SU-DHL-6 (cell line): Measurements from ENCODE around the gene GATAD2B.

ENCODE experiments used
- H2AFZ ChIP-seq: fragments of 200-600 bp; sonication (generic); 2 replicates; pipeline ENCODE4 v1.6.1; 2014; ENCODE audit warnings: low read depth, mild to moderate bottlenecking, moderate library complexity, mixed read lengths, antibody characterized with exemption, low read length; ENCODE audit not compliant: severe bottlenecking
- H3F3A ChIP-seq: fragments of 200-600 bp; shearing (Covaris generic); 2 replicates; pipeline ENCODE4 v1.6.0; 2016; ENCODE audit warnings: antibody characterized with exemption, mild to moderate bottlenecking; ENCODE audit not compliant: insufficient read depth
- H3K27ac ChIP-seq: fragments of 200-600 bp; sonication (generic); 2 replicates; pipeline ENCODE4 v1.5.1; 2016; ENCODE audit warnings: low read depth, mild to moderate bottlenecking, low read length, moderate library complexity, mixed read lengths
- H3K27me3 ChIP-seq: fragments of 200-600 bp; sonication (generic), shearing (Covaris generic); 2 replicates; pipeline ENCODE4 v1.6.0; 2014; ENCODE audit warnings: mild to moderate bottlenecking, low read length
- H3K36me3 ChIP-seq: fragments of 200-600 bp; sonication (generic); 2 replicates; pipeline ENCODE4 v1.6.1; 2014; ENCODE audit warnings: mild to moderate bottlenecking, low read length, mixed read lengths
- H3K4me2 ChIP-seq: fragments of 300-600, 200-600 bp; shearing (Covaris generic), sonication (generic); 2 replicates; pipeline ENCODE4 v1.6.0; 2014; ENCODE audit warnings: low read length, low read depth, mild to moderate bottlenecking; ENCODE audit not compliant: poor library complexity, severe bottlenecking
- H3K4me3 ChIP-seq: fragments of 200-600 bp; sonication (generic); 2 replicates; pipeline ENCODE4 v1.5.1; 2014; ENCODE audit warnings: antibody characterized with exemption, low read length, mild to moderate bottlenecking, mixed read lengths; ENCODE audit not compliant: insufficient read depth, poor library complexity, severe bottlenecking
- H3K79me2 ChIP-seq: fragments of 200-600 bp; sonication (generic); 2 replicates; pipeline ENCODE4 v1.6.1; 2014; ENCODE audit warnings: mild to moderate bottlenecking, low read length, moderate library complexity; ENCODE audit not compliant: insufficient read depth
- H3K9ac ChIP-seq: fragments of 200-600 bp; sonication (generic); 2 replicates; pipeline ENCODE4 v1.7.0; 2014; ENCODE audit warnings: mild to moderate bottlenecking, low read length
- H3K9me2 ChIP-seq: fragments of 200-600 bp; sonication (generic); replicated peaks from 2 replicates; pipeline ENCODE4 v1.6.1; 2014; ENCODE audit warnings: low read length; ENCODE audit not compliant: insufficient read depth
- H3K9me3 ChIP-seq: fragments of 200-600 bp; sonication (generic); 2 replicates; pipeline ENCODE4 v1.6.1; 2014; ENCODE audit warnings: low read length, mixed read lengths; ENCODE audit not compliant: insufficient read depth
- H4K20me1 ChIP-seq: fragments of 200-600 bp; sonication (generic); 2 replicates; pipeline ENCODE4 v1.6.1; 2014; ENCODE audit warnings: low read depth, mild to moderate bottlenecking, antibody characterized with exemption, low read length, moderate library complexity, mixed read lengths
- CTCF ChIP-seq: fragments of 200-600 bp; sonication (generic); IDR thresholded peaks from one replicate; pipeline ENCODE4 v1.5.1; 2017; ENCODE audit warnings: antibody characterized with exemption, mild to moderate bottlenecking, low read length, moderate library complexity; ENCODE audit not compliant: insufficient read depth, poor library complexity, severe bottlenecking
- EZH2phosphoT487 ChIP-seq: fragments of 200-600 bp; sonication (generic), shearing (Covaris generic); conservative IDR thresholded peaks from 2 replicates; pipeline ENCODE4 v1.6.1; 2018; ENCODE audit warnings: mild to moderate bottlenecking, antibody characterized with exemption, low read length, moderate library complexity, mixed read lengths

Gene GATAD2B

GRCh38 chr1:153954826-153955225, 32.1 kb upstream of the GATAD2B start:
- Histone ChIP-seq H3K9me2 (no peaks in the 10 kb centered on the region), H3K27me3 (no peaks in the 10 kb centered on the region), H3K36me3 (peaks cover 6% of the 10 kb centered on the region; the same call in 1 of the 2 replicates), H3K27ac (no peak overlapping the region), H3K9me3 (no peaks in the 10 kb centered on the region), H2AFZ (no peak overlapping the region), H3K79me2 (peaks cover 48% of the 10 kb centered on the region), H3K4me2 (no peak overlapping the region), H3K4me3 (no peak overlapping the region), H3K9ac (no peak overlapping the region), H4K20me1 (no peaks in the 10 kb centered on the region), H3F3A (peaks cover 13% of the 10 kb centered on the region)
- TF ChIP-seq CTCF (no peak), EZH2phosphoT487 (no peak)

- peaks cover 6% of the 10 kb centered on the region; the same call in 1 of the 2 replicates for H3K36me3 ChIP-seq
- H3K9ac ChIP-seq, result no peak overlapping the region
- no peaks in the 10 kb centered on the region for H3K9me3 ChIP-seq
- H2AFZ ChIP-seq, result no peak overlapping the region
- H3K4me2 ChIP-seq, result no peak overlapping the region
- no peaks in the 10 kb centered on the region for H4K20me1 ChIP-seq
- no peaks in the 10 kb centered on the region for H3K9me2 ChIP-seq
- H3K4me3 ChIP-seq, result no peak overlapping the region
- TF ChIP-seq EZH2phosphoT487 (no peak), CTCF (no peak)
- peaks cover 8% of the 10 kb centered on the region; the same call in 1 of the 2 replicates for H3F3A ChIP-seq
- no peaks in the 10 kb centered on the region for H3K27me3 ChIP-seq
- H3K27ac ChIP-seq, result no peak overlapping the region
- H3K79me2 ChIP-seq, result peaks cover 48% of the 10 kb centered on the region
These were observed 31.1 kb upstream of the GATAD2B start for GRCh38 chr1:153953859-153954365.

DNA sequence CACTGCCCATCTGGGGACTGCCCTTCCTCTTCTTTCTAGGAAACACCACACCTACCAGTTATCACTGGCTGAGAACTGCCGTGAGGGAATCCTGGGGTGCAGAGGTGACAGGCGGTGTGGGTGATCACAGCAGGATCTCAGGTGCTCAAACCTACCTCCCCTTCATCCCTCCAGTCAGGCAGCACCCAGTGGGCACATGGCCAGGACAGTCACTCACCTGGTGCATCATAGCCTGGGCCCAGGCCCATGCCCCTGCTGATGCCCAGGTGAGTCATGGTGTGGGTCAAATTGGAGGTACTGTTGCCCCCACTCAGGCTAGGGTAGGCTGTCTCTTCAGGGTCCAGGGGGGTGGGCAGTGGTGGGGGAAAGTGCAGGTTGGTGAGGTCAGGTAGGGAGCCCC, 29.0 kb upstream of the GATAD2B start:
- Histone ChIP-seq H3K27ac (no peak overlapping the region), H3K9ac (no peak overlapping the region), H2AFZ (no peak overlapping the region), H3K9me2 (no peaks in the 10 kb centered on the region), H3K4me3 (no peak overlapping the region), H3K36me3 (peaks cover 6% of the 10 kb centered on the region; the same call in 1 of the 2 replicates), H3K4me2 (no peak overlapping the region), H3F3A (peaks cover 18% of the 10 kb centered on the region), H4K20me1 (no peaks in the 10 kb centered on the region), H3K9me3 (no peaks in the 10 kb centered on the region), H3K79me2 (peaks cover 32% of the 10 kb centered on the region), H3K27me3 (no peaks in the 10 kb centered on the region)
- no peak for TF ChIP-seq EZH2phosphoT487
- TF ChIP-seq CTCF, result no peak
